GM12878 (cell line): Measurements from ENCODE around the gene NAP1L1. TPM values are rescaled to one million over a fixed set of nuclear protein-coding genes. Genes with fewer than 3 reads are reported as not detected.

Source experiments
- ATAC-seq: fragments of 200-7000 bp; cut with Tn5 transposase; 3 replicates; pipeline ENCODE4 v1.9.1; 2020; ENCODE audit warnings: mild to moderate bottlenecking, moderate library complexity
- BruUV-seq: library from RNA; stranded (reverse); fragments of 400-500 nt; replicated peaks from 2 replicates; lab custom pipeline; 2021; lab: Mats Ljungman, UMichigan
- CTCF ChIA-PET: fragments of 300-600 bp; sonication (Branson Sonifier 250); formaldehyde crosslinking; extraction: SDS; loops from one replicate; lab custom pipeline; 2021; ENCODE audit warnings: inconsistent platforms; lab: Yijun Ruan, JAX
- POLR2A ChIA-PET: fragments of 350-600 bp; formaldehyde crosslinking; extraction: SDS; loops from one replicate; lab custom pipeline; 2021; ENCODE audit warnings: inconsistent platforms; lab: Charles Lee
- RAD21 ChIA-PET: fragments of 300-600 bp; sonication (Branson Sonifier 250); formaldehyde crosslinking; loops from one replicate; lab custom pipeline; 2023; ENCODE audit warnings: antibody characterized with exemption; ENCODE audit not compliant: unreplicated experiment; lab: Charles Lee
- SMC1A ChIA-PET: fragments of 300-600 bp; sonication (Branson Sonifier 250); formaldehyde crosslinking; loops from one replicate; lab custom pipeline; 2023; ENCODE audit not compliant: unreplicated experiment, uncharacterized antibody; lab: Charles Lee
- DNase-seq: peaks from one replicate; pipeline ENCODE4 v3.0.0-alpha.2; 2011; ENCODE audit warnings: low read depth, low spot score
- FAIRE-seq: peaks from 3 replicates; lab custom pipeline; 2011; peaks lifted over from hg19 to GRCh38; lab: Jason Lieb, UNC
- H2AFZ ChIP-seq: 2 replicates; pipeline ENCODE4 v1.6.0; 2011; ENCODE audit warnings: low read depth, low read length, control low read depth; ENCODE audit not compliant: control insufficient read depth
- H3K27ac ChIP-seq: 2 replicates; pipeline ENCODE4 v1.5.1; 2011; ENCODE audit warnings: control low read depth; ENCODE audit not compliant: control insufficient read depth, insufficient read depth
- H3K27me3 ChIP-seq, 2 experiments: replicated peaks in 1 of 2; 2 replicates each; pipeline versions ENCODE4 v1.6.0 to v1.6.1; 2011; ENCODE audit warnings: low read length in 1 of 2; ENCODE audit not compliant: control insufficient read depth in 2 of 2, insufficient read depth in 2 of 2
- H3K36me3 ChIP-seq, 2 experiments: 2 replicates each; pipeline ENCODE4 v1.5.1; 2011; ENCODE audit warnings: low read length in 1 of 2; ENCODE audit not compliant: control insufficient read depth in 2 of 2, insufficient read depth in 2 of 2
- H3K4me1 ChIP-seq: 2 replicates; pipeline ENCODE4 v1.6.1; 2011; ENCODE audit warnings: mild to moderate bottlenecking, low read length, moderate library complexity, mixed read lengths; ENCODE audit not compliant: control insufficient read depth, insufficient read depth
- H3K4me2 ChIP-seq: 2 replicates; pipeline ENCODE4 v1.6.0; 2011; ENCODE audit warnings: control low read depth; ENCODE audit not compliant: control insufficient read depth, insufficient read depth
- H3K4me3 ChIP-seq: fragments of 200-600 bp; sonication (generic); 2 replicates; pipeline ENCODE4 v1.5.1; 2016
- H3K79me2 ChIP-seq: 2 replicates; pipeline ENCODE4 v1.6.0; 2011; ENCODE audit warnings: low read length; ENCODE audit not compliant: control insufficient read depth, insufficient read depth
- H3K9ac ChIP-seq: 2 replicates; pipeline ENCODE4 v1.8.0; 2011; ENCODE audit warnings: low read length, control low read depth, mixed read lengths; ENCODE audit not compliant: control insufficient read depth, insufficient read depth
- H3K9me3 ChIP-seq: replicated peaks from 3 replicates; pipeline ENCODE4 v1.5.1; 2011; ENCODE audit warnings: mild to moderate bottlenecking, low read length; ENCODE audit not compliant: control insufficient read depth, insufficient read depth
- H4K20me1 ChIP-seq: 2 replicates; pipeline ENCODE4 v1.6.0; 2011; ENCODE audit not compliant: control insufficient read depth, insufficient read depth
- ATF7 ChIP-seq: fragments of 450-650 bp; IDR thresholded peaks from 2 replicates; pipeline ENCODE4 v1.6.1; 2016; ENCODE audit warnings: low read depth, mild to moderate bottlenecking
- BHLHE40 ChIP-seq, 2 experiments: fragments of 450-650 bp in 1 of 2; IDR thresholded peaks; 2 replicates each; pipeline ENCODE4 v1.6.1; 2011 to 2017; ENCODE audit warnings: low read depth in 2 of 2, borderline replicate concordance in 1 of 2, improper control_type of control experiment in 1 of 2, low read length in 1 of 2, mild to moderate bottlenecking in 1 of 2
- EGR1 ChIP-seq, 2 experiments: IDR thresholded peaks; 1 replicate in 1 of 2; 2 replicates in 1 of 2; pipeline ENCODE4 v1.6.1; 2011 to 2012; ENCODE audit warnings: low read depth in 2 of 2, low read length in 2 of 2, borderline replicate concordance in 1 of 2, mild to moderate bottlenecking in 1 of 2, moderate library complexity in 1 of 2
- HCFC1 ChIP-seq: fragments of 150-350 bp; IDR thresholded peaks from 2 replicates; pipeline ENCODE4 v1.6.1; 2014; ENCODE audit warnings: low read length
- IRF4 ChIP-seq: IDR thresholded peaks from 2 replicates; pipeline ENCODE4 v1.6.1; 2011; ENCODE audit warnings: low read depth, low read length
- KAT2A ChIP-seq: conservative IDR thresholded peaks from 2 replicates; pipeline ENCODE4 v1.6.1; 2011; ENCODE audit warnings: low read depth, low read length; ENCODE audit not compliant: control insufficient read depth
- POU2F2 ChIP-seq: IDR thresholded peaks from 3 replicates; pipeline ENCODE4 v1.6.1; 2011; ENCODE audit warnings: low read depth, mild to moderate bottlenecking, low read length, borderline replicate concordance
- RAD21 ChIP-seq: IDR thresholded peaks from 2 replicates; pipeline ENCODE4 v1.6.1; 2011; ENCODE audit warnings: mild to moderate bottlenecking, low read depth, low read length, moderate library complexity; ENCODE audit not compliant: insufficient read depth
- SMAD5 ChIP-seq: IDR thresholded peaks from 2 replicates; pipeline ENCODE4 v1.6.1; 2016; ENCODE audit warnings: antibody characterized with exemption, low read depth
- SMARCA5 ChIP-seq: fragments of 450-650 bp; IDR thresholded peaks from 2 replicates; pipeline ENCODE4 v1.6.1; 2017; ENCODE audit warnings: mild to moderate bottlenecking
- SMC3 ChIP-seq: IDR thresholded peaks from 2 replicates; pipeline ENCODE4 v1.6.1; 2011; ENCODE audit warnings: low read length, improper control_type of control experiment, borderline replicate concordance
- SREBF1 ChIP-seq: IDR thresholded peaks from 2 replicates; pipeline ENCODE4 v1.6.1; 2012; ENCODE audit warnings: mild to moderate bottlenecking, low read length
- WRNIP1 ChIP-seq: IDR thresholded peaks from 2 replicates; pipeline ENCODE4 v1.6.1; 2011; ENCODE audit warnings: low read depth, low read length, improper control_type of control experiment, borderline replicate concordance
- ZNF622 ChIP-seq: fragments of 450-650 bp; IDR thresholded peaks from 2 replicates; pipeline ENCODE4 v1.6.1; 2017; ENCODE audit warnings: mild to moderate bottlenecking, inconsistent platforms
- WGBS: methylation state at CpG from one replicate; pipeline ENCODE4 v1.1.6; 2016; ENCODE audit warnings: low lambda C conversion rate; ENCODE audit not compliant: insufficient replicate concordance, insufficient coverage; ENCODE audit errors: missing lambda C conversion rate; 5-methylcytosine and 5-hydroxymethylcytosine counted together
- in situ Hi-C: fragments of 300-500 bp; cut with MboI; formaldehyde crosslinking; loops from 9 replicates; pipeline ENCODE4 v1.14.3; 2018; ENCODE audit warnings: mixed read lengths
- intact Hi-C: fragments of 100-400 bp; cut with micrococcal nuclease; formaldehyde crosslinking; loops from one replicate; pipeline ENCODE4 v1.14.2; 2022; ENCODE audit not compliant: unreplicated experiment
- polyA plus RNA-seq, 11 experiments: library from polyadenylated mRNA; depleted of rRNA in 4 of 11; unstranded in 6 of 11; stranded (reverse) in 5 of 11; fragments of >200 nt; fragmentation: Nextera tagmentation in 4 of 11; fragmentation: Illumina TruSeq in 1 of 11; extraction: Ambion mirVana in 4 of 11; extraction: Trizol in 1 of 11; gene quantifications; 1 replicate in 1 of 11; 2 replicates in 10 of 11; pipeline versions ENCODE4 v1.2.1 to v1.2.3, GENCODE V29; 2011 to 2016; ENCODE audit warnings: inconsistent platforms in 2 of 11, missing spikeins in 2 of 11, low read depth in 1 of 11
- total RNA-seq, 4 experiments: library from RNA; depleted of rRNA in 3 of 4; stranded (reverse); fragments of >200 nt in 3 of 4; fragmentation: Illumina TruSeq in 1 of 4; extraction: Trizol in 1 of 4; gene quantifications; 2 replicates each; pipeline versions ENCODE4 v1.2.1 to v1.2.3, GENCODE V29; 2013 to 2021
- TF ChIP-seq, protein P1 (sequence below): fragments of 450-650 bp; conservative IDR thresholded peaks from 2 replicates; pipeline ENCODE4 v1.6.1; 2017; ENCODE audit warnings: mild to moderate bottlenecking, moderate library complexity
- TF ChIP-seq, protein P2 (sequence below): fragments of 450-650 bp; IDR thresholded peaks from 2 replicates; pipeline ENCODE4 v1.6.1; 2017; ENCODE audit warnings: mild to moderate bottlenecking, moderate library complexity

Gene NAP1L1
- total and polyA plus RNA-seq, 10 of the 15 experiments (the other 5 are each of a cell fraction or from before 2014, with no cell fraction given), result 256 to 1,036 (median 536) TPM

DNA sequence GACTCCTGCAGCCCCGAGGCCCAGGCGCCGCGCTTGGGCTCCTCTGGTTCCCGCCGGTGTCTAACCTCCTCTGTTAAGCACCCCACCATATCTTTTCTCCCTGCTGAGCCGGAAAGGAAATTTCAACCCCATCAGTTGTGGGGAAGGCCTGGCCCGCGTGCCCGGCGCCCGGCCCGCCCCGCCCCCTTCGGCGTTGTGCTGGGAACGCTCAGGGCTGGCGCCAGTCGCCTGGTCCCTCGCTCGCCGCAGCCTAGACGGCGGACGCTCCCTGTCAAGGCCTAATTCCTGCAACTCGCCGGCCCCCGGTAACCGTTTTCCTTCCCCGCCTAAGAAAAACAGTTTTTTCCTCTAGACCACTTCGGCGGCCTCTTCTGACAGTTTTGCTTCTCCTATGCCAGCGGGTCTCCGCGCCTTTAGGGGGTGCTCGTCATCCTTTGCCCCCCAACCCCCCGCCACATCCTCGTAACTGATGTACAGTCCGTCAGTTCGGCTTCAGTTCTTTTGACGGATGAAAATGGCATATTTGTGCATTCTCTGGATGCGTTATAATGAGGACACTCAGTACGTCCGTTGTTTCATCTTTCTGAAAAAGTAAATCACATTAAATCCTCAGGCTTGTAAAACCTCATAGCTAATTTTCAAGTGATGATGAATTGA lies 506 bp upstream of the NAP1L1 start:
- H3K4me2 ChIP-seq, result peak overlapping the region; percentile 48
- H4K20me1 ChIP-seq, result no peaks in the 10 kb centered on the region
- BruUV-seq, result no TSS peak
- ChIA-PET CTCF (interaction anchor here (1.0 to 2.6 kb wide), 2 partner anchors 261 to 371 kb away, joined by 3 to 10 read pairs; no protein-coding TSS in a partner anchor), RAD21 (interaction anchor here (1.0 to 1.8 kb wide), 3 partner anchors 60 to 262 kb away, joined by 3 to 7 read pairs (median 4); no protein-coding TSS in a partner anchor), SMC1A (interaction anchor here (0.6 to 1.0 kb wide), 3 partner anchors 262 to 287 kb away, joined by 3 to 5 read pairs (median 3); partner anchors contain the start of gene BBS10), POLR2A (interaction anchor here (0.9 to 3.6 kb wide), 3 partner anchors 54 to 263 kb away, joined by 3 to 14 read pairs (median 3); partner anchors contain the start of genes BBS10 and PHLDA1)
- H3K27me3 ChIP-seq, result no peaks in the 10 kb centered on the region; a peak in 1 of 4 replicates
- in situ Hi-C loops, result loop anchor here (5.0 to 25.0 kb wide), 2 partner anchors 72 to 977 kb away; partner anchors contain the start of gene E2F7
- ATAC-seq (peak; percentile 68), FAIRE-seq (peak; percentile 41), DNase-seq (no peak)
- intact Hi-C loops, result loop anchor here (1.0 to 10.0 kb wide), 8 partner anchors 57 to 680 kb away; partner anchors contain the start of genes BBS10, OSBPL8 and ZDHHC17
- WGBS, result under 1% methylated on average over 41 of the region's 44 CpGs
- no peaks in the 10 kb centered on the region for H3K9me3 ChIP-seq
- H3K4me3 ChIP-seq, result peak overlapping the region; percentile 74
- peaks cover 11% of the 10 kb centered on the region for H3K4me1 ChIP-seq
- H3K27ac ChIP-seq, result peak overlapping the region; percentile 65
- H3K79me2 ChIP-seq, result peaks cover 44% of the 10 kb centered on the region
- H2AFZ ChIP-seq, result peak overlapping the region; percentile 85
- no peaks in the 10 kb centered on the region for H3K36me3 ChIP-seq
- H3K9ac ChIP-seq, result peak overlapping the region; percentile 54; the same call in 1 of the 2 replicates
- TF ChIP-seq SMAD5 (0 out of 2 replicates have a peak, but pooled peaks have one; percentile 27), EGR1 (IDR thresholded peaks at IDR 0.05; ENCODE audit: borderline replicate concordance in 1 of 2, low read depth in 2 of 2, low read length in 2 of 2) (no peak), SREBF1 (no peak), RAD21 (peak; percentile 62), POU2F2 (no peak), IRF4 (no peak), KAT2A (no peak), BHLHE40 (IDR thresholded peaks at IDR 0.05; ENCODE audit: borderline replicate concordance in 1 of 2, low read depth in 2 of 2, low read length in 1 of 2) (peak; percentile 16 to 72; a peak in 3 of 4 replicates), HCFC1 (no peak), ZNF622 (no peak), SMARCA5 (0 out of 2 replicates have a peak, but pooled peaks have one; percentile 78), ATF7 (peak; percentile 11; the same call in 1 of the 2 replicates), SMC3 (no peak; the same call in 1 of the 2 replicates), WRNIP1 (no peak)
- TF ChIP-seq, protein P1, sequence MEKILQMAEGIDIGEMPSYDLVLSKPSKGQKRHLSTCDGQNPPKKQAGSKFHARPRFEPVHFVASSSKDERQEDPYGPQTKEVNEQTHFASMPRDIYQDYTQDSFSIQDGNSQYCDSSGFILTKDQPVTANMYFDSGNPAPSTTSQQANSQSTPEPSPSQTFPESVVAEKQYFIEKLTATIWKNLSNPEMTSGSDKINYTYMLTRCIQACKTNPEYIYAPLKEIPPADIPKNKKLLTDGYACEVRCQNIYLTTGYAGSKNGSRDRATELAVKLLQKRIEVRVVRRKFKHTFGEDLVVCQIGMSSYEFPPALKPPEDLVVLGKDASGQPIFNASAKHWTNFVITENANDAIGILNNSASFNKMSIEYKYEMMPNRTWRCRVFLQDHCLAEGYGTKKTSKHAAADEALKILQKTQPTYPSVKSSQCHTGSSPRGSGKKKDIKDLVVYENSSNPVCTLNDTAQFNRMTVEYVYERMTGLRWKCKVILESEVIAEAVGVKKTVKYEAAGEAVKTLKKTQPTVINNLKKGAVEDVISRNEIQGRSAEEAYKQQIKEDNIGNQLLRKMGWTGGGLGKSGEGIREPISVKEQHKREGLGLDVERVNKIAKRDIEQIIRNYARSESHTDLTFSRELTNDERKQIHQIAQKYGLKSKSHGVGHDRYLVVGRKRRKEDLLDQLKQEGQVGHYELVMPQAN, result peak; percentile 84
- TF ChIP-seq, protein P2, sequence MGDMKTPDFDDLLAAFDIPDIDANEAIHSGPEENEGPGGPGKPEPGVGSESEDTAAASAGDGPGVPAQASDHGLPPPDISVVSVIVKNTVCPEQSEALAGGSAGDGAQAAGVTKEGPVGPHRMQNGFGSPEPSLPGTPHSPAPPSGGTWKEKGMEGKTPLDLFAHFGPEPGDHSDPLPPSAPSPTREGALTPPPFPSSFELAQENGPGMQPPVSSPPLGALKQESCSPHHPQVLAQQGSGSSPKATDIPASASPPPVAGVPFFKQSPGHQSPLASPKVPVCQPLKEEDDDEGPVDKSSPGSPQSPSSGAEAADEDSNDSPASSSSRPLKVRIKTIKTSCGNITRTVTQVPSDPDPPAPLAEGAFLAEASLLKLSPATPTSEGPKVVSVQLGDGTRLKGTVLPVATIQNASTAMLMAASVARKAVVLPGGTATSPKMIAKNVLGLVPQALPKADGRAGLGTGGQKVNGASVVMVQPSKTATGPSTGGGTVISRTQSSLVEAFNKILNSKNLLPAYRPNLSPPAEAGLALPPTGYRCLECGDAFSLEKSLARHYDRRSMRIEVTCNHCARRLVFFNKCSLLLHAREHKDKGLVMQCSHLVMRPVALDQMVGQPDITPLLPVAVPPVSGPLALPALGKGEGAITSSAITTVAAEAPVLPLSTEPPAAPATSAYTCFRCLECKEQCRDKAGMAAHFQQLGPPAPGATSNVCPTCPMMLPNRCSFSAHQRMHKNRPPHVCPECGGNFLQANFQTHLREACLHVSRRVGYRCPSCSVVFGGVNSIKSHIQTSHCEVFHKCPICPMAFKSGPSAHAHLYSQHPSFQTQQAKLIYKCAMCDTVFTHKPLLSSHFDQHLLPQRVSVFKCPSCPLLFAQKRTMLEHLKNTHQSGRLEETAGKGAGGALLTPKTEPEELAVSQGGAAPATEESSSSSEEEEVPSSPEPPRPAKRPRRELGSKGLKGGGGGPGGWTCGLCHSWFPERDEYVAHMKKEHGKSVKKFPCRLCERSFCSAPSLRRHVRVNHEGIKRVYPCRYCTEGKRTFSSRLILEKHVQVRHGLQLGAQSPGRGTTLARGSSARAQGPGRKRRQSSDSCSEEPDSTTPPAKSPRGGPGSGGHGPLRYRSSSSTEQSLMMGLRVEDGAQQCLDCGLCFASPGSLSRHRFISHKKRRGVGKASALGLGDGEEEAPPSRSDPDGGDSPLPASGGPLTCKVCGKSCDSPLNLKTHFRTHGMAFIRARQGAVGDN, result 0 out of 2 replicates have a peak, but pooled peaks have one; percentile 13
